ENCODE results near the gene CCND3. TPM values are rescaled to one million over a fixed set of nuclear protein-coding genes. Genes with fewer than 3 reads are reported as not detected.

CCND3 gene
- total and polyA plus RNA-seq, 2 donors from 2014 or later: 42.1 to 139 TPM

GRCh38 chr6:41935193-41935574 lies 6.4 kb downstream of the CCND3 start:
- no peak overlapping the region for H3K4me3 ChIP-seq (ENCODE audit: low read length in 3 of 3)
- no peak for TF ChIP-seq CTCF (IDR thresholded peaks at IDR 0.05; ENCODE audit: borderline replicate concordance, extremely low read depth, insufficient read depth)
- no peak overlapping the region for H3K27ac ChIP-seq (ENCODE audit: low read depth in 2 of 2, low read length in 2 of 2)
- DNase-seq (no peak), FAIRE-seq (no peak)
- no peaks in the 10 kb centered on the region for H3K9me3 ChIP-seq (ENCODE audit: control insufficient read depth in 2 of 3, insufficient read depth in 1 of 3, low read length in 3 of 3)
- H3K9ac ChIP-seq (ENCODE audit: low read length in 3 of 3): no peak overlapping the region
- peaks cover 5 to 46% (median 31%) of the 10 kb centered on the region in 3 donors for H3K36me3 ChIP-seq (ENCODE audit: control insufficient read depth in 2 of 3, insufficient read depth in 3 of 3, low read length in 3 of 3)
- intact Hi-C loops (cut with DNase I): loop anchor here (10.0 kb wide), 1 partner anchor 110 kb away; no protein-coding TSS in a partner anchor
- no peaks in the 10 kb centered on the region for H3K27me3 ChIP-seq (ENCODE audit: control insufficient read depth, insufficient read depth, low read length)
- H3K4me1 ChIP-seq (ENCODE audit: control insufficient read depth in 2 of 3, insufficient read depth in 2 of 3, low read depth in 1 of 3, low read length in 3 of 3): peaks cover 2 to 15% (median 5%) of the 10 kb centered on the region in 3 donors

- TF ChIP-seq CTCF (IDR thresholded peaks at IDR 0.05; ENCODE audit: borderline replicate concordance, extremely low read depth, insufficient read depth): no peak
- no peak for DNase-seq
- Histone ChIP-seq H3K36me3 (ENCODE audit: control insufficient read depth in 2 of 3, insufficient read depth in 3 of 3, low read length in 3 of 3) (peaks cover 5 to 46% (median 31%) of the 10 kb centered on the region in 3 donors), H3K27me3 (ENCODE audit: control insufficient read depth, insufficient read depth, low read length) (no peaks in the 10 kb centered on the region), H3K27ac (ENCODE audit: low read depth in 2 of 2, low read length in 2 of 2) (no peak overlapping the region), H3K4me3 (ENCODE audit: low read length in 3 of 3) (no peak overlapping the region), H3K9ac (ENCODE audit: low read length in 3 of 3) (no peak overlapping the region), H3K9me3 (ENCODE audit: control insufficient read depth in 2 of 3, insufficient read depth in 1 of 3, low read length in 3 of 3) (no peaks in the 10 kb centered on the region), H3K4me1 (ENCODE audit: control insufficient read depth in 2 of 3, insufficient read depth in 2 of 3, low read depth in 1 of 3, low read length in 3 of 3) (peaks cover 0 to 10% (median 0%) of the 10 kb centered on the region in 3 donors)
- intact Hi-C loops (cut with DNase I): loop anchor here (10.0 kb wide), 1 partner anchor 110 kb away; no protein-coding TSS in a partner anchor
- no peak for FAIRE-seq
These were observed 7.1 kb downstream of the CCND3 start for GRCh38 chr6:41934278-41935192.

GRCh38 chr6:41932378-41932777 lies 9.2 kb downstream of the CCND3 start:
- peaks cover 12 to 49% (median 48%) of the 10 kb centered on the region in 3 donors for H3K36me3 ChIP-seq (ENCODE audit: control insufficient read depth in 2 of 3, insufficient read depth in 3 of 3, low read length in 3 of 3)

More at GRCh38 chr6:41932378-41932777, 9.2 kb downstream of the CCND3 start:
- H3K27ac ChIP-seq (ENCODE audit: low read depth in 2 of 2, low read length in 2 of 2): no peak overlapping the region
- TF ChIP-seq CTCF (IDR thresholded peaks at IDR 0.05; ENCODE audit: borderline replicate concordance, extremely low read depth, insufficient read depth): no peak
- H3K9ac ChIP-seq (ENCODE audit: low read length in 3 of 3): no peak overlapping the region
- no peaks in the 10 kb centered on the region for H3K27me3 ChIP-seq (ENCODE audit: control insufficient read depth, insufficient read depth, low read length)
- intact Hi-C loops (cut with DNase I): loop anchor here (10.0 kb wide), 1 partner anchor 112 kb away; no protein-coding TSS in a partner anchor
- H3K9me3 ChIP-seq (ENCODE audit: control insufficient read depth in 2 of 3, insufficient read depth in 1 of 3, low read length in 3 of 3): no peaks in the 10 kb centered on the region
- DNase-seq (no peak), FAIRE-seq (no peak)
- no peaks in the 10 kb centered on the region for H3K4me1 ChIP-seq (ENCODE audit: control insufficient read depth in 2 of 3, insufficient read depth in 2 of 3, low read depth in 1 of 3, low read length in 3 of 3)
- no peak overlapping the region for H3K4me3 ChIP-seq (ENCODE audit: low read length in 3 of 3)
